C4-2B (cell line): ENCODE data around the gene SLC51B.
"Not testable (repeated sequence)": the region's sequence is repeated elsewhere in the genome, so short reads cannot be mapped to it uniquely, and the experiment has no call there.

ENCODE experiments used
- H3K27ac ChIP-seq: fragments of 450-650 bp; 2 replicates; pipeline ENCODE4 v1.5.1; 2017
- CTCF ChIP-seq: fragments of 450-650 bp; conservative IDR thresholded peaks from 2 replicates; pipeline ENCODE4 v1.5.1; 2017; ENCODE audit warnings: mild to moderate bottlenecking
- ZFX ChIP-seq: fragments of 450-650 bp; IDR thresholded peaks from 2 replicates; pipeline ENCODE4 v1.6.1; 2017

SLC51B gene

GRCh38 chr15:65072617-65073016, 27.4 kb downstream of the SLC51B start:
- TF ChIP-seq CTCF (no peak), ZFX (no peak)
- no peak overlapping the region for H3K27ac ChIP-seq

- not testable (repeated sequence) for H3K27ac ChIP-seq
Measured at GRCh38 chr15:65074946-65075345, 29.8 kb downstream of the SLC51B start.

- not testable (repeated sequence) for H3K27ac ChIP-seq
Measured at GRCh38 chr15:65075607-65076395, 30.6 kb downstream of the SLC51B start.

DNA sequence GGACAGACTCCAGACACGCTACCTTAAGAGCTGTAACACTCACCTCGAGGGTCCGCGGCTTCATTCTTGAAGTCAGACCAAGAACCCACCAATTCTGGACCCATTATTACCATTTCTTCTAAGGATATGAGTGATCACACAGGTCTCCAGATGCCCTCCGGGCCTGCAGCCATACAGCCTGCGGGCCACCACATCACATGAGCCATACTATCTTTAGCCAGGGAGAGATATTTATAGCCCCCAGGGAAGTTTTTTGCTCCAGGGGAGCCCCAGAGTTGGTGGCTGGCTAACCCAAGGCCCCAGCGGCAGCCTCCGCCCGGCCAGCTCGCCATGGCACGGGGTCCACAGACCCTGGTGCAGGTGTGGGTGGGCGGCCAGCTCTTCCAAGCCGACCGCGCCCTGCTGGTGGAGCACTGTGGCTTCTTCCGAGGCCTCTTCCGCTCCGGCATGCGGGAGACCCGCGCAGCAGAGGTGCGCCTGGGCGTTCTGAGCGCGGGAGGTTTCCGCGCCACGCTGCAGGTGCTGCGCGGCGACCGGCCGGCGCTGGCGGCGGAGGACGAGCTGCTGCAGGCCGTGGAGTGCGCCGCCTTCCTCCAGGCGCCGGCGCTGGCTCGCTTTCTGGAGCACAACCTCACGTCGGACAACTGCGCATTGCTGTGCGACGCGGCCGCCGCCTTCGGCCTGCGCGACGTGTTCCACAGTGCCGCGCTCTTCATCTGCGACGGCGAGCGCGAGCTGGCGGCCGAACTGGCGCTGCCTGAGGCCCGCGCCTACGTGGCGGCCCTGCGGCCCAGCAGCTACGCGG, 31.5 kb downstream of the SLC51B start, which contains the start of gene KBTBD13:
Gene KBTBD13, plus strand, starts transcription at position 261 of the 805 bp plus-strand sequence. Its CDS starts 70 bp downstream, at position 331.
- TF ChIP-seq ZFX (no peak), CTCF (no peak)
- H3K27ac ChIP-seq: no peak within 1 kb of the TSS

DNA sequence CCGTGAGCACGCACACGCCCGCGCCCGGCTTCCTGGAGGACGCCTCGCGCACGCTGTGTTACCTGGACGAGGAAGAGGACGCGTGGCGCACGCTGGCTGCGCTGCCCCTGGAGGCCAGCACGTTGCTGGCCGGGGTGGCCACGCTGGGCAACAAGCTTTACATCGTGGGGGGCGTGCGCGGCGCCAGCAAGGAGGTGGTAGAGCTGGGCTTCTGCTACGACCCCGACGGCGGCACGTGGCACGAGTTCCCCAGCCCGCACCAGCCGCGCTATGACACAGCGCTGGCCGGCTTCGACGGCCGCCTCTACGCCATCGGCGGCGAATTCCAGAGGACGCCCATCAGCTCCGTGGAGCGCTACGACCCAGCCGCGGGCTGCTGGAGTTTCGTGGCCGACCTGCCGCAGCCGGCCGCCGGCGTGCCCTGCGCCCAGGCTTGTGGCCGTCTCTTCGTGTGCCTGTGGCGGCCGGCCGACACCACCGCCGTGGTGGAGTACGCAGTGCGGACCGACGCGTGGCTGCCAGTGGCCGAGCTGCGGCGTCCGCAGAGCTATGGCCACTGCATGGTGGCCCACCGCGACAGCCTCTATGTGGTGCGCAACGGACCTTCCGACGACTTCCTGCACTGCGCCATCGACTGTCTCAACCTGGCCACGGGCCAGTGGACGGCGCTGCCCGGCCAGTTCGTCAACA, 32.2 kb downstream of the SLC51B start:
- no peak overlapping the region for H3K27ac ChIP-seq
- TF ChIP-seq ZFX (no peak), CTCF (no peak)

- H3K27ac ChIP-seq: no peak overlapping the region
- no peak for TF ChIP-seq ZFX
- TF ChIP-seq CTCF: peak; percentile 77
Measured at GRCh38 chr15:65077981-65078352, 32.8 kb downstream of the SLC51B start.

- H3K27ac ChIP-seq: no peak overlapping the region
- TF ChIP-seq CTCF (no peak), ZFX (no peak)
Measured at GRCh38 chr15:65079580-65079979, 34.4 kb downstream of the SLC51B start.

GRCh38 chr15:65081270-65081669, 36.1 kb downstream of the SLC51B start:
- H3K27ac ChIP-seq: no peak overlapping the region
- no peak for TF ChIP-seq ZFX
- TF ChIP-seq CTCF: no peak
